Nucleus accumbens (tissue), 56 donors: ENCODE results near the gene PROC.

ENCODE experiments used
- DNase-seq, 56 donors: peaks; one replicate each; lab custom pipeline; 2025; lab: John Stamatoyannopoulos, UW

Gene PROC

DNA sequence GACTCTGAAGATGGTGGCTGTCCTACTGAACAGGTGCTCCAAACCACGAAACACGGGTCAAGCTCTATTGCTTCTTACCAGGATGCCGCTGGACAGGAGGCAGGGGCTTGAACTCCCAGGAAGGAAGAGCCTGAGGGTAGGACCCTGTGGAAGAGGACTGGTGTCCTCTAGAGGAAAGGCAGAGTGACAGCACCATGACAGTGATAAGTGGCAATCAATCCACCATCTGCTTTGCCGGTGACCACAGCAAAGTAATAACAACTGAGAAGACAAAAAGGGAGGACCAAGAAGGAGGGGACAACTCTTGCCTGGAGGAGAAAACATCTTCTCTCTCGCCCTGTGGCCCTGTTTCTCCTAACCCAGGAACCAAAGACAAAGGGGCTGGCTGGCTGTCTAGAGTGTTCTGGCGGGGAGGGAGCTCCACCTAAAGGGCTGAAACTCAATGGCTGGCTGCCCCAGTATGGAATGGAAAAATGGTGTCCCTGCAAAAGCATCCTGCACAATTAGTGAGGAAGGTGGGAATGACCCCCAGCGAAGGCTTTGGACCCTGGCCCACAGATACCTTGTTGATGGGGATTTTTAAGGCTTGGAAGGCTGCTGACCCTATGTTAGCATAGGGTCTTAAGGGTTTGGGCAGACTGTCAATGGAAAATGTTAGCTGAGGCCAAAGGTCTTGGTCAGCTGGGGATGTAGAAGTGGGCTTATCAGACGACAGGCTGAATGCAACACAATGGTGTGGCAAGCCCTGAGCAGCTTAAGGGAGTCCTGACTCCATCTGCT lies 35.4 kb downstream of the PROC start:
- no peak for DNase-seq

- DNase-seq = no peak
Observed at GRCh38 chr2:127454595-127455565, 36.7 kb downstream of the PROC start.

DNA sequence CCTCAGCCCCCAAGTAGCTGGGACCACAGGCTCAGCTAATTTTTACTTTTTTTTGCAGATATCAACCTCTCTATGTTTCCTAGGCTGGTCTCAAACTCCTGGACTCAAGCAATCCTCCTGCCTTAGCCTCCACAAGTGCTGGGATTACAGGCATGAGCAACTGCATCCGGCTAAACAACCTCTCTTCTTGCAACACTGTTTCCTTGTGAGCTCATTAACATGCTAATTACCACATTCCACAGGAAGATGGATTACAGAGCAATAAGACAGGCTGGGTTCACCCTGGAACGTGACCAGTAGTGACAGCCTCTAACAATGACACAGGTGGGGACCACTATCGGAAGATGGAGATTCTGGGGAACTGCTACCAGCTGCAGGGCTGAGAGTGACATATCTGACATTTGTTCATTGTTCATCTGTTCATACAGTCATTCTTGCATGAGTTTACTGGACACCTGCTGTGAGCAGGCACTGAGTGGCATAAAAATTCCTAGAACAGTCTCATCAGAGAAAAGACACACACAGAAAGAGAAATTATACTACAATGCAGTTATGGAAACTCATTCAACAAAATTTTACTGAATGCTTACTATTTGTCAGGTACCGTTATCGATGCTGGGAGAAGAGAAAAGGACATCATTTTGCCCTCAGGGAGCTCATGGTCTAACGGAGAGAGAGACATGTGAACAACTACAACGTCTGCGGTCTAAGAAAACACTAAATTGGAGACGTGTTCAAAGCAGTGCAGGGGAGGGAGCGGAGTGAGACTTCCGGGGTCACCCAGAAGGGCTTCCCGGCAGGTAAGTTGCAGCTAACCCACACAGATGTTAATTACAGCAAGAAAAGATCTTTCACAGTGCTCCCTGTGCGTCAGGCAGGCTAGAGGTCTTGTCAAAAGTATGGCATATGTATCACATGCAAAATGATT lies 37.6 kb downstream of the PROC start:
- no peak for DNase-seq

GRCh38 chr2:127456960-127457359 lies 38.7 kb downstream of the PROC start:
- no peak for DNase-seq

- DNase-seq = no peak
Observed at GRCh38 chr2:127462461-127462860, 44.2 kb downstream of the PROC start.

DNA sequence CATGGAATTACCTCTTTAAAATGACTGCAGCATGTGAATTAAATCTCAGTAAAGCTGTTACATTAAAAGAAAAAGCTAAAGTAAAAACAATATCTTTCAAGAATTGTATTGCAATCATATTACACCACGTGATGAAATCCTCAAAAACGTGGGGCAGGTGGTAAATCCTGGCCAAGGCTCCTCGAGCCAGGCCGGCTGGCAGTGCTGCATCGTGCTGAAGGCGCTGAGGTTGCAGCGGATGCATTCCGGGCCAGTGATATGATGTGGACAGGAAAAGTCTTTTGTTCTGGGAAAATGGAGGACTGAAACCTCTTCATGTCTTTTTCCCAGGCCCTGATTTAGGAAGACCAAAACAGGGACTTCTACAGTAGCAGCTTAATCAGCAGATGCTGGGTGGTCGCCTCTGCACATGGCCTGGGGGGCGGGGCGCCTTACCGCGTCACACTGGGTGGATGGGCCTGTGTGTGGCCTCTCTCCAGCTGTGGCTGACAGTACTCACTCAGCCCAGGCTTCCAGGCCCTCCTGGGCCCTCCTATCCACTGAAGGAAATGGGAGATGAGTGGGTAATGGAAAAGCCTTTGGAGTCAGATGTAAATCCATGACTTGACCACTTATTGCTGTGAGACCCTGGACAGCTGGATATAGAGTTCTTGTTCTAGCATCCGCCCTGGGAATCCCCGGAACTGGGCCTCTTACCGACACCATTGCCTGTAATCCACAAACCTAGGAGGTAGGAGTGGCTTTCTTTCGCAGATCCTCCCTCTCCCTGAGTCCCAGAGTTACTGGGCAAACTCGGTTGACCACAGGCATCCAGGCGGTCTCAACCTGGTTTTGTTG lies 45.1 kb downstream of the PROC start:
- DNase-seq = no peak

DNA sequence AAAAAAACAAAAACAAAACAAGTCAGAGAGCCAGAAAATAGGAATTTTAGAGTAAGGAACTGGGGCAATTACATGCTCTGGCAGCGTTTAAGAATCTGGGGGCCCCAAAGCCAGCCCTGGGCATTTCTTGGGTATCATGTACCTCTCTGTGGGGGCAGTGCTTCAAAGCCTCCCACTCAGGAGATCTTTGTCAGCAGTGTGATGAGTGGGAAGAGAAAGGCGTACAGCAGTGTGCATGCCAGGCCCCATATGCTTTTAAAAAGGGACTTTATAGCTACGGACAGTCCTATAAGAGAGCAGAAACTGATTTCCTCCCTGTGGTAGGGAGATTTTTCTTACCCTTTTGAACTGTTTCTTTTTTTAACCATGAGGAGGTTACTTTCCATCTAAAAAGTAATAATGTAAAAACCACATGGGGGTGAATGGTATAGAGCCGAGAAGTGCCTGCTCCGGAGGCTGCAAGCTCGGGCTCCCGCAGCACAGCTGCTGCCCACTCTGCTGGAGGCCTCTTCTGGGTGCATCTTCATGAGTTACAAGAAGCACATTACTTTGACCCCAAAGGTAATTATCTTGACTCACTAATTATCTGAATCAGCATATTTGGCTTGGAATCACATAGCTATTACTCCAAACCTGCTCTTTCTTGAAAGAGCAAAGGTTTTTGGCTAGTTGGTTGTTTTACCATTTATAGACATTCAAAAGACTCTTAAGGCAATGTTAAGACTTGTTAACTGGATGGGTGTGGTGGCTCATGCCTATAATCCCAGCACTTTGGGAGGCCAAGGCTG lies 46.4 kb downstream of the PROC start:
- DNase-seq = no peak

- DNase-seq = no peak
Observed at GRCh38 chr2:127465258-127465657, 47.0 kb downstream of the PROC start.

DNA sequence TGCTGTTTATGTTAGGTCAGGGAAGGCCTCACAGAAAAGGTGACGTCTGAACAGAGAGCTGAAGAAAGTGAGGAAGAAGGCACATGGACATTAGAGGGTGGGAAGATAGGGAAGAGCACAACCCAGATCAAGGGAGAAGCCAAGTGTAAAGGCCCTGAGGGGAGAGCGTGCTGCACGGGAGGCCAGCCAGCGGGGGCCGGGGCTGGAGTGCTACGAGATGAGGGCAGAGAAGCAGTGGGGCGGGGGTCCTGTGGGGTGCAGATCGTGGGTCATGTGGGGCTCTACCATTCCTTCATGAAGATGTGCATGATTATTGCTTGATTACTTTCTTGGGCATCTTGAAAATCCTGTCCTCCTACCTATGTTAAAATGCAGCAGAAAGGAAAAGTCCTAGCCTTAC lies 50.8 kb downstream of the PROC start:
- no peak for DNase-seq

DNA sequence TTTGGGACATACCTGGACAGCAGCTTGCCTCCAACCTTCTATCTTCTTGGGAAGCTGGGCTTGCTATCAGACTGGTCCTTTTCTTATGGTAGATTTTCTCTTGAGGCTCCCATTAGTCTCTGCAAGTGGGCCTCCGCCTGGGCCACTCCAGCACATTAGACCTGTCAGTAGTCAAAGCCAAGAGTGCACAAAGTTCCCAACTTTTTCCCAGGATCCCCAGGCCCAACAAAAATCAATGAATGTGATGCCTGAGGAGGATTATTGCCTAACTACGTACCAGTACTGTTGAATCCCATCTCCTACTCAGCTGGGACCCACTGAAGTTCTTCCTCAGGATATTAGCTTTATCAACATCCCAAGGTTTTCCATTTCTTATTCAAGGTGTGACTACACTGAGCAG lies 51.7 kb downstream of the PROC start:
- no peak for DNase-seq

GRCh38 chr2:127471286-127471988 lies 53.2 kb downstream of the PROC start:
- no peak for DNase-seq

DNA sequence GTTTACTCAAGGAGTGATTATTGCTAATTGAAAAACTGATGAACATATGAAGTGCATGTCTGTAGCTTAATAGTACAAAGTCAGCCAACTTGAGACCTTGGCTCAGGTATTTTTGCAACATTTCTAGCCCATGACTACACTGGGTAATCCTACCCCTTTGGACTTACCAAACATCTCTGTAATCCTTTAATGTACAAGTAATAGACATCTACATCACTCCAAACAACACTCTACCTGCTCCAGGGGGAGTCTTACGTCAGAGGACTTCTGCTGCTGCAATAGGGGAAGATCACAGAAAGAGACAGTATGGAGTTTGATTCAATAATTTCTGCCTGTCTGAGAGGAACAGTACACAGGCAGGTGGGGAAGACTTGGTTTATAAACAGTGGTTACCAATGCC lies 54.0 kb downstream of the PROC start:
- DNase-seq = no peak

GRCh38 chr2:127475788-127476187 lies 57.6 kb downstream of the PROC start:
- no peak for DNase-seq
